Measurements from ENCODE around the gene GHR. TPM values are rescaled to one million over a fixed set of nuclear protein-coding genes. Genes with fewer than 3 reads are reported as not detected.
"Not testable (repeated sequence)": the region's sequence is repeated elsewhere in the genome, so short reads cannot be mapped to it uniquely, and the experiment has no call there.

GHR gene
- total RNA-seq, 4 donors from 2014 or later = 16.9 to 20.9 (median 20.2) TPM

- TF ChIP-seq CTCF (IDR thresholded peaks at IDR 0.05) = no peak
- no peak for TF ChIP-seq EP300 (IDR thresholded peaks at IDR 0.05)
- no peak for TF ChIP-seq POLR2A (IDR thresholded peaks at IDR 0.05)
- TF ChIP-seq POLR2AphosphoS5 (IDR thresholded peaks at IDR 0.05) = no peak
- peaks cover 6% of the 10 kb centered on the region for H3K36me3 ChIP-seq
- DNase-seq (ENCODE audit: low spot score in 2 of 2) = no peak
- H3K4me3 ChIP-seq = no peak overlapping the region
- H3K27ac ChIP-seq = no peak overlapping the region
- H3K9me3 ChIP-seq = no peaks in the 10 kb centered on the region
- no peaks in the 10 kb centered on the region for H3K27me3 ChIP-seq
- H3K4me1 ChIP-seq = no peaks in the 10 kb centered on the region
Measured at GRCh38 chr5:42721484-42721883, 298.2 kb downstream of the GHR start.

- H3K4me1 ChIP-seq; H3K36me3 ChIP-seq; H3K9me3 ChIP-seq; H3K27ac ChIP-seq; DNase-seq (ENCODE audit: low spot score in 2 of 2); H3K4me3 ChIP-seq; H3K27me3 ChIP-seq: not testable (repeated sequence)
- 96% methylated on average over 18 of the region's 24 CpGs for WGBS
Measured at GRCh38 chr5:42734531-42735058, 311.4 kb downstream of the GHR start.

- TF ChIP-seq POLR2A (IDR thresholded peaks at IDR 0.05) (no peak), CTCF (IDR thresholded peaks at IDR 0.05) (no peak), POLR2AphosphoS5 (IDR thresholded peaks at IDR 0.05) (no peak), EP300 (IDR thresholded peaks at IDR 0.05) (no peak)
- no peak for DNase-seq (ENCODE audit: low spot score in 2 of 2)
- Histone ChIP-seq H3K9me3 (no peaks in the 10 kb centered on the region), H3K36me3 (no peaks in the 10 kb centered on the region), H3K4me1 (no peaks in the 10 kb centered on the region), H3K27me3 (no peaks in the 10 kb centered on the region), H3K4me3 (no peak overlapping the region), H3K27ac (no peak overlapping the region)
- 98% methylated on average over 1 of the region's 1 CpG for WGBS
Measured at GRCh38 chr5:42740920-42741319, 317.7 kb downstream of the GHR start.

GRCh38 chr5:42745426-42745825 is 322.2 kb downstream of the GHR start:
- H3K27ac ChIP-seq = no peak overlapping the region
- no peak overlapping the region for H3K4me3 ChIP-seq
- H3K9me3 ChIP-seq = no peaks in the 10 kb centered on the region
- DNase-seq (ENCODE audit: low spot score in 2 of 2) = no peak
- no peaks in the 10 kb centered on the region for H3K36me3 ChIP-seq
- H3K27me3 ChIP-seq = no peaks in the 10 kb centered on the region
- no peaks in the 10 kb centered on the region for H3K4me1 ChIP-seq
- 31% methylated on average over 4 of the region's 4 CpGs for WGBS
- no peak for TF ChIP-seq CTCF (IDR thresholded peaks at IDR 0.05)
- no peak for TF ChIP-seq EP300 (IDR thresholded peaks at IDR 0.05)
- no peak for TF ChIP-seq POLR2A (IDR thresholded peaks at IDR 0.05)
- TF ChIP-seq POLR2AphosphoS5 (IDR thresholded peaks at IDR 0.05) = no peak

GRCh38 chr5:42745856-42746255 is 322.6 kb downstream of the GHR start:
- no peaks in the 10 kb centered on the region for H3K27me3 ChIP-seq
- no peaks in the 10 kb centered on the region for H3K36me3 ChIP-seq
- no peak for DNase-seq (ENCODE audit: low spot score in 2 of 2)
- WGBS = 98% methylated on average over 3 of the region's 3 CpGs
- no peak for TF ChIP-seq CTCF (IDR thresholded peaks at IDR 0.05)
- TF ChIP-seq EP300 (IDR thresholded peaks at IDR 0.05) = no peak
- TF ChIP-seq POLR2A (IDR thresholded peaks at IDR 0.05) = no peak
- TF ChIP-seq POLR2AphosphoS5 (IDR thresholded peaks at IDR 0.05) = no peak
- H3K27ac ChIP-seq = no peak overlapping the region
- H3K4me1 ChIP-seq = no peaks in the 10 kb centered on the region
- no peak overlapping the region for H3K4me3 ChIP-seq
- H3K9me3 ChIP-seq = no peaks in the 10 kb centered on the region

GRCh38 chr5:42749020-42749419 is 325.8 kb downstream of the GHR start:
- no peaks in the 10 kb centered on the region for H3K9me3 ChIP-seq
- H3K4me3 ChIP-seq = no peak overlapping the region
- H3K27me3 ChIP-seq = no peaks in the 10 kb centered on the region
- no peak for DNase-seq (ENCODE audit: low spot score in 2 of 2)
- no peaks in the 10 kb centered on the region for H3K36me3 ChIP-seq
- no peaks in the 10 kb centered on the region for H3K4me1 ChIP-seq
- TF ChIP-seq EP300 (IDR thresholded peaks at IDR 0.05) = no peak
- TF ChIP-seq CTCF (IDR thresholded peaks at IDR 0.05) = no peak
- TF ChIP-seq POLR2AphosphoS5 (IDR thresholded peaks at IDR 0.05) = no peak
- no peak for TF ChIP-seq POLR2A (IDR thresholded peaks at IDR 0.05)
- no peak overlapping the region for H3K27ac ChIP-seq

Measured in suprapubic skin (tissue), 4 donors.